ENCODE measurements around the gene NSDHL.

DNA sequence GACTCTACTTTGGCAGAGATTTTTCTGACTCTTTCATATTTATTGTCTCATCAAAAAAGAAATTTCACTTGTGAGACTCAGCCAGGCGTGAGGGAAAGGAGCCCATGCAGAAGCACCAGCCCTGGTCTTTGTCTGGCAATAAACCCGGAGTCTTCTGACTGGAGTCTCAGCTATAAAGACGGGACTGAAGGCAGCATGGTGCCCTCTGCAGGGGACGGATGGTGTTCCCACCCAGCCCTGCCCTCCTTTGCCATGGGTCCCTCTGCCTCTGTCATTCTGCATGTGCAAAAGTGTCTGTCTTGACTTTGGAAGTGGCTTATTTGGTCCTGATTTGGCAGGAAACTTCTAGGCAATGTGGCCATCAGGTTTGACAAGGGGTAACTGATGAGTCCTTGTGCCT is 81.2 kb downstream of the NSDHL start:
- TF ChIP-seq, protein P1, sequence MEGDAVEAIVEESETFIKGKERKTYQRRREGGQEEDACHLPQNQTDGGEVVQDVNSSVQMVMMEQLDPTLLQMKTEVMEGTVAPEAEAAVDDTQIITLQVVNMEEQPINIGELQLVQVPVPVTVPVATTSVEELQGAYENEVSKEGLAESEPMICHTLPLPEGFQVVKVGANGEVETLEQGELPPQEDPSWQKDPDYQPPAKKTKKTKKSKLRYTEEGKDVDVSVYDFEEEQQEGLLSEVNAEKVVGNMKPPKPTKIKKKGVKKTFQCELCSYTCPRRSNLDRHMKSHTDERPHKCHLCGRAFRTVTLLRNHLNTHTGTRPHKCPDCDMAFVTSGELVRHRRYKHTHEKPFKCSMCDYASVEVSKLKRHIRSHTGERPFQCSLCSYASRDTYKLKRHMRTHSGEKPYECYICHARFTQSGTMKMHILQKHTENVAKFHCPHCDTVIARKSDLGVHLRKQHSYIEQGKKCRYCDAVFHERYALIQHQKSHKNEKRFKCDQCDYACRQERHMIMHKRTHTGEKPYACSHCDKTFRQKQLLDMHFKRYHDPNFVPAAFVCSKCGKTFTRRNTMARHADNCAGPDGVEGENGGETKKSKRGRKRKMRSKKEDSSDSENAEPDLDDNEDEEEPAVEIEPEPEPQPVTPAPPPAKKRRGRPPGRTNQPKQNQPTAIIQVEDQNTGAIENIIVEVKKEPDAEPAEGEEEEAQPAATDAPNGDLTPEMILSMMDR (conservative IDR thresholded peaks at IDR 0.05): peak; percentile 15; the same call in 1 of the 2 replicates
- no peak for TF ChIP-seq EZH2 (IDR thresholded peaks at IDR 0.05; ENCODE audit: low read depth)
